GM21576 (cell line): ENCODE results near the gene ADISSP.
A peak's percentile ranks its signal among the peaks of the same experiment; 100 is the strongest.

Experiments used
- ATAC-seq: cut with Tn5 transposase; IDR thresholded peaks from one replicate; pipeline ENCODE4 v1.9.1; 2021; ENCODE audit warnings: mild to moderate bottlenecking, moderate library complexity; ENCODE audit not compliant: unreplicated experiment

Gene ADISSP

DNA sequence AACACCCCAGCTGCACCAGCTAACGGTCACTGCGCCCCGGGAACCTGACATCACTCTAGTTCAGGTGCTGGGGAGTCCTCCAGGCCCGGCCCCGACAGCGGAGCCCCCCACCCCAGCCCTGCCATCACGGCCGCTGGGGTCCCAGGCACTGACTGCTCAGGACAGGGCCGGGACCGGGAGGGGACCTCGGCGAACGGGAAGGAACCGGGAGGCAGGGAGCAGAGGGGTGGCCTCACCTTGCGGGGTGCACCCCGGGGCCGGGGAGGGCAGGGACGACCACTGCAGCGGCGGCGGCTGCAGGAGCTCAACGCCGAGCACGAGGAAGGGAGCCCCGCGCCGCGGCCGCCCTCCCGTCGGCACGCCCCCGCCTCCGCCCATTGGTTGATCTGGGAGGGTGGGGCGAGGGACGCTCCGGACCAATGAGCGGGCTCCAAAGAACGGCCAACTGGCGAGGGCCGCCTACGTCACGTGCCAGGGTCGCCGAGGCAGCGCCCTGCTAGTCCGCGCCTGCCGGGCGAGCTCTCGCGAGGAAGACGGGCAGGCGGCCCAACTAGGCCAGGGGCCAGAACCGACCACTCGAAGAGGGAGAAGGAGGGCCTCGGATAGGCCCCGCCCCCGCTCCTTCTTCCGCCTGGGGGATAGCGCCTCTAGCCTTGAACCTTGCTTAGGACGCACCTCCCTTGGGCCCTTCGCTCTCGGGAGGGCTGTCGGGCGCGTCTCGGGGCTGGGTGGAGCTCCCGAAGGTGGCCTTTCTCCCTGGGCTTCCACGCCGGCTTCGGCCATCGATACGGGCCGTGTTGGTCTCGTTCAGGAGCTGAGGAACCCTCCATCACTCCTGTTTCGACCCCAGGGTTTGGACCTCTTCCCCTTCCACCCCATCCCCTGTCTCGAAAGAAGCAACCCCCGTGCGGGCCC, at the start of gene ADISSP:
Gene ADISSP, minus strand, starts transcription at position 327 of the 915 bp plus-strand sequence. CDS start 7,653 bp downstream, outside the sequence.
- ATAC-seq, result peak; percentile 89

DNA sequence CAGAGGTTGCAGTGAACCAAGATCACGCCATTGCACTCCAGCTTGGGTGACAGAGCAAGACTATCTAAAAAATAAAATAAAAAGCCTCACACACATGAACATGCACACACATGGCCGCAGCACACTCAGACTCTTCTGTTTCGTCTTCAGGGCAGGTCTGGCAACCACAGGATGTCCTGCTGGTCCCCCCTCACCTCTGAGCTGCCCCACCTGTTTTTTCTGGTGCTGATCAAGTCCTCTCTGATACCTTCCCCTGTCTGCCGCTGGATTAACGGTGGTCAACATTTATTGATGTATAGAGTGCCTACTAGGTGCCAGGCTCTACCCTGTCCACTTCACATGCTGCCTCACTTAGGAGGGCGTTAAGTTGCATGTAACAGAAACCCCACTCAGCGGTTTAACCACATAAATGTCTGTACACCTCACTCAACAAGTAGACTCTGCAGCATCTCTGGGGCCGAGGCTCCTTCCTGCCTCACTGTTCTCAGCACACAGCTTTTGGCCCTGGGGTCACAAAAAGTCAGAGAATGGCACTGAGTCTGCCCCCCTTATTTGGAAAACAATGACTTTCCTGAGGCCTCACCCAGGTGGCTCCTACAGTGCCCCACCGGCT, 48.3 kb upstream of the ADISSP start:
- no peak for ATAC-seq

DNA sequence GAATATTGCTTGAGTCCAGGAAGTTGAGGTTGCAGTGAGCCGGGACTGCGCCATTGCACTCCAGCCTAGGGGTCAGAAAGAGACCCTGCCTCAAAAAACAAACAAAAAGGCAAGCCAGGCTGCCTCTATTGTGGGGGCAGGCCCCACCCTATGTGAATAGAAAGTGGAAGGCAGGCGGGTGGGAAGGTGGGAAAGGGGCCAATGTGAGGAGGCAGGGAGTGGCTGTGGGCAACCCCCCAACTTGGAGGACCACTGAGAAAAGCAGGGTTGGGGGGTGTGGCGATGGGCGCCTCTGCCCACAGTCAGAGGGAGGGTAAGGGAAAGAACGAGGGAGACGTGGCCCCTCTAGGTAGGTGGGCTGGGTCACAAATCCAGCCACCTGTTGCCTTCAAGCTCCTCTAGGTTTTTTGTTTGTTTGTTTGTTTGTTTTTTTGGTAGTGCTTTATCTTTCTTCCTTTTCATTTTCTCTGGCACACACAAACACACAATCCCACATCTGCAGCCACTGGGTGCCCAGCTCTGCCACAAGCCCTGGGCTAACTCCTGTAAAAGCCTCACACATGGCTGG, 47.5 kb upstream of the ADISSP start:
- ATAC-seq, result no peak

DNA sequence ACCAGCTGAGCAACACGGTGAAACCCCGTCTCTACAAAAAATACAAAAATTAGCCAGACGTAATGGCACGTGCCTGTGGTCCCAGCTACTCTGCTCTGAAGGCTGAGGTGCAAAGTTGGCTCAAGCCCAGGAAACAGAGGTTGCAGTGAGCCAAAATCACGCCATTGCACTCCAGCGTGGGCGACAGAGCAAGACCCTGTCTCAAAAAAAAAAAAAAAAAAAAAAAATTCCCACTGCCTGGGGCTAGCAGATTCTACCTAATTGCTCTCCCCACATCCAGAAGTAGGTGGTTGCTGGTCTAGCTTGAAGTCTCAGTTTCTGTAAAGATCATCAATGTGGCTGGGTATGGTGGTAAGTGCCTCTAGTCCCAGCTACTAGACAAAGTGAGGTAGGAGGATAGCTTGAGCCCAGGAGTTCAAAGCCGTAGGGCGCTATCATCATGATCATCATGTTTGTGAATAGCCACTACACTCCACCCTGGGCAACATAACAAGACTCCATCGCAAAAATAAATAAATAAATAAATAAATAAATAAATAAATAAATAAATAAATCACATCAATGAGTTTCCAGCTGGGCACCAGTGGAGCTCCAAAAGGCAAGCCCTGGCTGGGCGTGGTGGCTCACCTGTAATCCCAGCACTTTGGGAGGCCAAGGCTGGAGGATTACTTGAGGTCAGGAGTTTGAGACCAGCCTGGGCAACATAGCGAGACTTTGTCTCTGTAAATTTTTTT, 46.5 kb upstream of the ADISSP start:
- no peak for ATAC-seq

DNA sequence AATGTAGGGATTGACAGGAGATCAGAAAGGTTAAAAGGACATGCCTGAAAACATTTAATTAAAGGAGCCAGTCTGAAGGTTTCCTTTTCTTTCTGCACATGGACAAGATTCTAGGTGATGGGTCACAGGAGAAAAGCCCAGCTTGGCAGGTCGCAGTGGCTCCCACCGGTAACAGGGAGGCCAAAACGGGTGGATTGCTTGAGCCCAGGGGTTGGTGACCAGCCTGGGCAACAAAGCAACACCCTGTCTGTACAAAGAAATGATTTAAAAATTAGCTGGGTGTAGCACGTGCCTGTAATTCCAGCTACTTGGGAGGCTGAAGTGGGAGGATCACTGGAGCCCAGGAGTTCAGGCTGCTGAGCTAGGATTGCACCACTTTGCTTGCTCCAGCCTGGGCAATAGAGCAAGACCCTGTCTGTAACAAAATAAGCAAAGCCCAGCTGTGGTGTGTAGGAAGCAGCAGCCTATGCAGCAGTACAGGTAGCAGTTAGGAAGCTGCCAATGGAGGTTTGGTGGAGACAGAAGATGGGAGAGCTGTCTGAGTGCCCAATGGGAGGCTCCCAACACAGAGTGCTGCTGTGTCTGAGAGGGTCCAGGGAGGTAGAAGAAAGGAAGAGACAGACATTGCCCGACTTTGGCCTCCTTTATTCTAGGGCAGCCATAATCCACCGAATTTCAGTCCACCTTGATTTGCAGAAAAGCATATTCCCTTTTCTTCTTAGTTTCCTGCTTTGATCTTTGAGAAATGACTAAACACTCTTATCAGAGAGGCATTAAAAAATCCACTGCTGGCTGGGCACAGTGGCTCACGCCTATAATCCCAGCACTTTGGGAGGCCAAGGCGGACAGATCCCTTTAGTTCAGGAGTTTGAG, 45.7 kb upstream of the ADISSP start:
- no peak for ATAC-seq

DNA sequence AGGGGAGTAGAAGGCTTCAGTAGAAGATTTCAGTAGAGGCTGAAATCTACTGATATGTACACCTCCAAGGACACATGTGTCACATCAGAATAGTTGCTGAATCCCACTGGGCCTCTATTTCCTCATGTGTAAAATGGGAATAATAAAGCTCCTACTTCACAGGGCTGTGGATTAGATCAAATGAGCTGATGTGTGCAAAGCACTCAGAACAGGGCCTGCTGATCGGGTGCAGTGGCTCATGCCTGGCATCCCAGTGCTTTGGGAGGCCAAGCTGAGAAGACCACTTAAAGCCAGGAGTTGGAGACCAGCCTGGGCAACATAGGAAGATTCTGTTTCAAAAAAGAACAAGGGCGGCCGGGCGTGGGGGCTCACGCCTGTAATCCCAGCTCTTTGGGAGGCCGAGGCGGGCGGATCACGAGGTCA, 44.7 kb upstream of the ADISSP start:
- no peak for ATAC-seq

DNA sequence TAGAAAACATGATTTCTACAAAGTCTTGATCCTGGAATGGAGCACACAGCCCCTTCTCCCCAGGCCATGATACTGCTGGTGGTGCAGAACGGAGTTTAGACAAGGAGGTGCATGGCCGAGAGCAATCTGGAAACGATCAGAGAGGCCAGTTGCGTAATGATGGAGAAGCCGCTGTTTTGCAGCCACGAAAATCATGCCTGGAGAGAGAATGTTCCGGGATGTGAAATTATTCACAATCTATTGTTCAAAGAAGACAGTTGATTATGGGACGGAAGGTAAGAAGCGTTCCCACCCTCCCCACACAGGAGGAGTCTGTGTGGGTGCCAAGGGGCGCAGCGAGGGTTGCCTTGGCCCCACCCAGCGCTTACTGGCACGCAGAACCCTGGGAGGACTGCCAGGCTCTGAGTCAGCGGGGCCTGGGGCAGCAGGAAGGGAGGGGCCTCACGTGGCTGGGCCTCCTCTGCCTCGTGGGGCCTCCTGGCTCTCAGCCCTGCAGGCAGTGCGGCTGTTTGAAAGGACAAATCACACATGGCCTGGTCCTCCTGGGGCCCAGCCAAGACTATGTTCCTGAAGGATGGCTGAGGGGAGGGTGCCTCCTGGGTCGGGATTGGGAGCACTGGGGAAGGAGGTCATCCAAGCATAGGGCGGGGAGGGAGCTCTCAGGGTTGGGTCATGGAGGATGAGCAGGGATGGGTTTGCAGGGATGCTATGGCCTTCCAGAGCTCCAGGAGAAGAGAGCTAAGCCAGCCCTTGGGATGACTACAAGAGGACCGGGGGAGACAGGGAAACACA, 44.1 kb upstream of the ADISSP start:
- ATAC-seq, result no peak

DNA sequence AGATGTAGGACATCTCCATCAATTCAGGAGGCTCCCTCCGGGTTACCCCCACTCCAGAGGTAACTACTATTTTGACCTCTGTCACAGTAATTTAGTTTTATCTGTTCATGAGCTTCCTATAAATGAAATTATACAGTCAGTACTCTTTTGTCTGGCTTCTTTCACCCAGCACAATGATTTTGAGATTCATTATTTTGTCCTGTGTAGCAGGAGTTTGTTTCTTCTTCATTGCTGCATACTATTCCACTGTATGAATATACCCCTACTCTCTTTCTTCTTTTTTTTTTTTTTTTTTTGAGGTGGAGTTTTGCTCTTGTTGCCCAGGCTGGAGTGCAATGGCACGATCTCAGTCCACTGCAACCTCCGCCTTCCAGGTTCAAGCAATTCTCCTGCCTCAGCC, 41.0 kb upstream of the ADISSP start:
- no peak for ATAC-seq

DNA sequence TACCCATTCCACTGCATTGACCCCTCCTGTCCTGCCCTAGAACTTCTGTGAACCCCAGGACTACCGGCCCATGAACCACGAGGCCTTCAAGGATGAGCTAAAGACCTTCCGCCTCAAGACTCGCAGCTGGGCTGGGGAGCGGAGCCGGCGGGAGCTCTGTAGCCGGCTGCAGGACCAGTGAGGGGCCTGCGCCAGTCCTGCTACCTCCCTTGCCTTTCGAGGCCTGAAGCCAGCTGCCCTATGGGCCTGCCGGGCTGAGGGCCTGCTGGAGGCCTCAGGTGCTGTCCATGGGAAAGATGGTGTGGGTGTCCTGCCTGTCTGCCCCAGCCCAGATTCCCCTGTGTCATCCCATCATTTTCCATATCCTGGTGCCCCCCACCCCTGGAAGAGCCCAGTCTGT, 37.2 kb upstream of the ADISSP start:
- no peak for ATAC-seq

DNA sequence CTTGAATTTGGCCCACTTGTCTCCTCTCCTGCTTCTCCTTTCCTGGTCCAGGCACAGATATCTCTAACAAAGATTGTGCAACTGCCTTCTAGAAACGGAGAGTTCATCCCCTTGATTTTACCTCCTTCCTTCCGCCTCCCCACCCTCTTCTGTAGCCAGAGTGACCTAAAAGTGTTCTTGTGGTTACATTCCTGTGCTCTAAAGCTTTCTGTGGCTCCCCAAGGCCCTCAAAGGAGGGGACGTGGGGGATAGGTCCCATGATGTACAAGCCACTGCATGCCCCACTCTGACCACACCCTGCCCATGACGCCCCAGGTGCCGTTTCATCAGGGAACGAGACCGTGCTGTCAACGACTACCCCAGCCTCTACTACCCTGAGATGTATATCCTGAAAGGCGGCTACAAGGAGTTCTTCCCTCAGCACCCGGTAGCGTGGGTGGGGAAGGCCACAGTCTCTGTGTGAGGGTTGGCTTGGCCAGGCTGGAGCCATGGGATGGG, 36.8 kb upstream of the ADISSP start:
- no peak for ATAC-seq

DNA sequence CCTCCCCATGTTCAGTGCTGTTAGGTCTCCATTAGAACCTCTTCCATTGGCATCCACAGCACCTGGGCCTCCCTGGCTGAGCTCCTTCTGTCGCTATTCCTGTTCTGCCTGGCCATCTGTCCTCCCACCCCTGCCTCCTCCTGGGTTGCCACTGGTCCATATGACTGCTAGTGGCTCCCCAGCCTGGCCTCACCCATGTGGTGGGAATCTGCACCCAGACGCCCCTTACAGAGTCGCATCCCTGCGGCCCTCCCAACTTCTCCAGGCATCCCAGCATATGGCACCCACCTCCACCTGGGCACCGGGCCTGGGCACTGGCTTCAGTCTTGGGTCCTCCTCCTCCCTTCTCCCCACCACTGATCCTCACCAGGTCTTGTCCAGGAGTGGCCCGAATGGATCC, 36.3 kb upstream of the ADISSP start:
- ATAC-seq, result no peak

DNA sequence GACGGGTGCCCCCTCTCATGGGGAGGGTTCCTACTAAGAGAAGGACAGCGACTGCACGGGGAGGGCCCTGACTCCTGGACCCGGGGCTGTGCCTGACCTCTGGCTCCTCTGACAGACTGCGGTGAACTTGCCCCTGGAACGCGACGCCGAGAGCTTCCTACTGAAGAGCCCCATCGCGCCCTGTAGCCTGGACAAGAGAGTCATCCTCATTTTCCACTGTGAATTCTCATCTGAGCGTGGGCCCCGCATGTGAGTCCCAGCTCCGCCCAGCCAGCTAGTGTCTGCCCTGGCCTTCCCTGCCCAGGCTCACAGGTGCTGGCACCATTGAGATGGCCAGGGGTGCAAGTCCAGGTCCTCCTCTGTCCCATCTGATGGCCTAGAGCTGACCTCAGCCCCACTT, 35.7 kb upstream of the ADISSP start:
- no peak for ATAC-seq

DNA sequence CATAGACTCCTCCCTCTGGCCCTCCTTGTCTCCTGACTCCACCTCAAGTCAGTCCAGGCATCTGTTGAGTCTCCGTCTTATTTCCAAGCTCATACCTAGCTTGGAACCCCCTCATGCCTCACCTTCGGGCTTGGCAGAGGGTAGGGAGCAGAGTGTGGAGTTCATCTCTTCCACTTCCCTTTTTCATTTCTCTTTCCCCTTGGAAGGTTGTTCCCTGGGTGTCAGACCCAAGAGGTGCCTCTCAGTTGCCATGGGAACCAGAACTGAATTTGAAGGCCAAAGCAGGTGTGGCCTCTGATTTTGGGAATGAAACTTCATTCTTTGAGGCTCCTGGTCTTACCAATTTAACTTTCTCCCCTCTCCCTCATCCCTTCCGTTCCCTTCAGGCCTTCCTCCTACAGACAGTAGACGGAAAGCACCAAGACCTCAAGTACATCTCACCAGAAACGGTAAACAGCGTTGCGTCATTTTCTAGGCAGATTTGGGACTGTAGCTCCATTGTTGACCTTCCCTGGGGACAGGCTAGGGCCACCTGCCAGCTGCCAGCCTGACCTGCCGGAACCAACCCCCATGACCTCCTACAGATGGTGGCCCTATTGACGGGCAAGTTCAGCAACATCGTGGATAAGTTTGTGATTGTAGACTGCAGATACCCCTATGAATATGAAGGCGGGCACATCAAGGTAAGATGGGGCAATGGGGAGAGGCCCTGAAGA, 35.1 kb upstream of the ADISSP start:
- no peak for ATAC-seq

DNA sequence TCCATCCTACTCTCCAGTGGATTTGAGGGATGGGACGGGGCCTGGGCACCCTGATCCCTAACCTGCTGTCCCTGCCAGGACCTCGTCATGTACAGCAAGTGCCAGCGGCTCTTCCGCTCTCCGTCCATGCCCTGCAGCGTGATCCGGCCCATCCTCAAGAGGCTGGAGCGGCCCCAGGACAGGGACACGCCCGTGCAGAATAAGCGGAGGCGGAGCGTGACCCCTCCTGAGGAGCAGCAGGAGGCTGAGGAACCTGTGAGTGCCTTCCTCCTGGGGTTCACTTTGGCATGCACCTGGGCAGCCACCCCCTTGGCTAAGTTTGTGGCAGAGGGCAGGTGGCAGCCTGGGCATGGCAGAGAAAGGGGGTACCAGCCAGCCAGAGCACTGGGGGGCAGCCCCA, 34.3 kb upstream of the ADISSP start:
- no peak for ATAC-seq

DNA sequence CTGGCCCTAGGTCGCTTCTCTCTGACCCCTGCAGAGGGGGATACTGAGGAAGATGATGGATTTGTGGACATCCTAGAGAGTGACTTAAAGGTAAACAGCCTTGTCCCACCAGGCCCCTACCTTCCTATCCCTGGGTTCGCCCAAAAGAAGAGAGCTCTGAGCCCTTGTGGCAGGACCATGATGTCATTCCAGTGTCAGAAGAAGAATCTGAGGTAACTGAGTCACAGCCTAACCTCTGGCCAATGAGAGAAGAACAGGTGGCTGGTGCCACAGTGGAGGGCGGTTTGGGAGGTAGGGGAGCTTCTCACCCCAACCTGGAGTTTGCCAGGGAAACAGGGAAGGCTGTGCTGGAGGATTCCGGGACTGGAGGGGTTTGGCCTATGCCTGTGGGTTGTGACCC, 33.7 kb upstream of the ADISSP start:
- ATAC-seq, result no peak

DNA sequence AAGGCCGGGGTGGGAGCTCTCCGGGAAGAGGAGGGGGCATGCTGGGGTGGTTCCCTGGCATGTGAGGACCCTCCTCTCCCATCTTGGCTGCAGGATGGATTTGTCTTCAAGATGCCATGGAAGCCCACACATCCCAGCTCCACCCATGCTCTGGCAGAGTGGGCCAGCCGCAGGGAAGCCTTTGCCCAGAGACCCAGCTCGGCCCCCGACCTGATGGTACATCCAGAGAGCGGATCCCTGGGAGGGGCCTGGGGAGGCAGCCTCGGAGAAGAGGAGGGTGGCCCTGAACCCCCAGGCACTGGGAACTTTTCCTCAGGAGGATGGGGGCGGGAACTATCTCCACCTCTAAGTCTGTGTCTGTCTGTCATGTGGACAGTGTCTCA, 33.3 kb upstream of the ADISSP start:
- ATAC-seq, result no peak

DNA sequence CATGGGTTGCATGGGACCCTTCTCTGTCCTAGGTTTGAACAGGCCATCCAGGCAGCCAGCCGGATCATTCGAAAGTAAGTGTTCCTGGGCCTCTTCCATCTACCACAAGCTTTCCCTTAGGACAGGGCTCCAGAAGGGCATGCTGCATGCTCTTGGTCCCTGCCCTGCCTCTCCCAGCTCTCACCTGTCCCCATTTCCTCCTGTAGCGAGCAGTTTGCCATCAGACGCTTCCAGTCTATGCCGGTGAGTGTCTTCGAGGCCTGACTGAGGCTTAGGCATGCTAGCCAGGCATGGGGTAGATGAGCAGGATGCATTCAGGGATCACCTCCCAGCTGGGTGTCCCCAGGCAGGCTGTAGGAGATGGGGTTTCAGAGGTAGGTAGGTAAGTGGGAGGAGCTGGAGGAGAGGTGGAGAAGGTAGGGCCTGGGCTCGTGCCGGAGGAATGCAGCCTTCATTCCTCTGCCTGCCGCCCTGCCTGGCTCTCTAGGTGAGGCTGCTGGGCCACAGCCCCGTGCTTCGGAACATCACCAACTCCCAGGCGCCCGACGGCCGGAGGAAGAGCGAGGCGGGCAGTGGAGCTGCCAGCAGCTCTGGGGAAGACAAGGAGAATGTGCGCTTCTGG, 32.8 kb upstream of the ADISSP start:
- ATAC-seq, result no peak

DNA sequence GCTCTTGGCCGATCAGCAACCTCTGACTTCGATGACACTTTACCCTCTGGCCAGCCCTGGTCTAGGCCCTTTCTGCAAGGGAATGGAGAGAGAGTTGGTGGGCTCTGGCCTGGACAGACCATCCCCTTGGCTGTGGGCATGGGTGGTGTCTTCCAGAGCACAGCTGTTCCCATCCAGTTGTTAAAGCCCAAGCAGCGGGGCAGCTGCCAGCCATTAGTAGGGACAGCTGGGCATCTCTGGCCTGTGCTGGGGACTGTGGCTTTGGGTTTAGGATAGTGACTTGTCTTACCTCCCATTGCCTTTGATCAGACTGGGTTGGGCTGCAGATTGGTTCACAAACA, 31.3 kb upstream of the ADISSP start:
- ATAC-seq, result no peak

DNA sequence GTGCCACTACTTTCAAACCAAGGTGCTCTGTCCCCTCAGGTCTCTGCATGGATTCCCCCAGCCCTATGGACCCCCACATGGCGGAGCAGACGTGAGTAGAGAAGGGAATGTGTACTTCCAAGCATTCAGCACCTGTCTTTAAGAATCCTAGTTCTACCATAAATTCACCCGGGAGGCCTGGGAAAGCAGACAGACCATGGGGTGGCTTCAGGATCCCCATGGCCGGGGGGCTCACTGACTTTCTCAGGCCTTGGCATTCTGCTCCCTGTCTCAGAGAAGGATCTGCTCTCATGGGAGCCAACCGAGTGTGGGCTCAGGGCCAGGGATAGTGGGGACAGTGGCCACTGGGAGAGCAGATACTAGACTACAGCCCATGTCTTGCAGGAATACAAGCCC, 30.8 kb upstream of the ADISSP start:
- no peak for ATAC-seq
